IMR-90 (cell line): ENCODE data around the gene DRAXIN. TPM values are rescaled to one million over a fixed set of nuclear protein-coding genes. Genes with fewer than 3 reads are reported as not detected.

Experiments
- ATAC-seq: fragments of 200-7000 bp; cut with Tn5 transposase; 2 replicates; pipeline ENCODE4 v1.9.1; 2020; ENCODE audit warnings: low read depth, mild to moderate bottlenecking, moderate library complexity
- BruUV-seq: library from RNA; stranded (reverse); fragments of 400-500 nt; replicated peaks from 2 replicates; lab custom pipeline; 2021; lab: Mats Ljungman, UMichigan
- CTCF ChIA-PET: fragments of 300-600 bp; formaldehyde crosslinking; extraction: SDS; loops from one replicate; lab custom pipeline; 2021; ENCODE audit warnings: antibody characterized with exemption; lab: Yijun Ruan, JAX
- POLR2A ChIA-PET: fragments of 300-600 bp; sonication (Branson Sonifier 250); formaldehyde crosslinking; loops from one replicate; lab custom pipeline; 2022; ENCODE audit warnings: antibody characterized with exemption; ENCODE audit not compliant: unreplicated experiment; lab: Charles Lee
- DNase-seq: peaks from one replicate; pipeline ENCODE4 v3.0.0; 2013
- H2AFZ ChIP-seq: replicated peaks from 2 replicates; pipeline ENCODE3; 2013; ENCODE audit warnings: low read length, mild to moderate bottlenecking; ENCODE audit not compliant: poor library complexity
- H2AK5ac ChIP-seq: 2 replicates; pipeline ENCODE4 v1.6.1; 2013; ENCODE audit warnings: low read depth, low read length, inconsistent platforms
- H2AK9ac ChIP-seq: replicated peaks from 2 replicates; pipeline ENCODE3; 2013; ENCODE audit warnings: mild to moderate bottlenecking, low read depth, low read length, moderate library complexity; ENCODE audit not compliant: poor library complexity
- H2BK120ac ChIP-seq: 2 replicates; pipeline ENCODE4 v1.6.1; 2013; ENCODE audit warnings: low read depth, low read length, inconsistent platforms
- H2BK15ac ChIP-seq: 3 replicates; pipeline ENCODE4 v1.6.1; 2013; ENCODE audit warnings: low read depth, low read length, inconsistent platforms
- H2BK20ac ChIP-seq: 2 replicates; pipeline ENCODE4 v1.6.1; 2013; ENCODE audit warnings: low read depth, mild to moderate bottlenecking, inconsistent platforms, low read length, moderate library complexity
- H2BK5ac ChIP-seq: 2 replicates; pipeline ENCODE4 v1.6.1; 2013; ENCODE audit warnings: mild to moderate bottlenecking, low read depth, low read length, inconsistent platforms; ENCODE audit not compliant: poor library complexity, severe bottlenecking
- H3K14ac ChIP-seq: replicated peaks from 2 replicates; pipeline ENCODE4 v1.6.1; 2013; ENCODE audit warnings: low read depth, low read length, inconsistent platforms
- H3K18ac ChIP-seq: 2 replicates; pipeline ENCODE4 v1.6.1; 2013; ENCODE audit warnings: low read depth, low read length, control low read depth
- H3K23ac ChIP-seq: 2 replicates; pipeline ENCODE4 v1.6.1; 2013; ENCODE audit warnings: low read depth, low read length, inconsistent platforms
- H3K27ac ChIP-seq: 2 replicates; pipeline ENCODE4 v1.5.1; 2013; ENCODE audit warnings: mild to moderate bottlenecking, control low read depth, low read length; ENCODE audit not compliant: insufficient read depth
- H3K27me3 ChIP-seq: 2 replicates; pipeline ENCODE4 v1.6.1; 2013; ENCODE audit warnings: low read length; ENCODE audit not compliant: control insufficient read depth, insufficient read depth
- H3K36me3 ChIP-seq: 2 replicates; pipeline ENCODE4 v1.6.1; 2013; ENCODE audit warnings: low read length, mixed read lengths; ENCODE audit not compliant: control insufficient read depth, insufficient read depth
- H3K4ac ChIP-seq: 2 replicates; pipeline ENCODE4 v1.6.1; 2013; ENCODE audit warnings: low read depth, low read length, inconsistent platforms
- H3K4me1 ChIP-seq: 2 replicates; pipeline ENCODE4 v1.6.1; 2013; ENCODE audit warnings: low read length, mixed read lengths; ENCODE audit not compliant: control insufficient read depth, insufficient read depth
- H3K4me2 ChIP-seq: 2 replicates; pipeline ENCODE4 v1.6.1; 2013; ENCODE audit warnings: low read depth, mild to moderate bottlenecking, control low read depth, low read length, moderate library complexity
- H3K4me3 ChIP-seq: 2 replicates; pipeline ENCODE4 v1.5.1; 2013; ENCODE audit warnings: low read depth, mild to moderate bottlenecking, control low read depth, low read length, moderate library complexity; ENCODE audit not compliant: insufficient read depth
- H3K56ac ChIP-seq: 2 replicates; pipeline ENCODE4 v1.6.1; 2013; ENCODE audit warnings: low read length, inconsistent platforms; ENCODE audit not compliant: insufficient read depth; ENCODE audit errors: extremely low read depth
- H3K79me1 ChIP-seq, 2 experiments: 2 replicates each; pipeline ENCODE4 v1.6.1; 2013; ENCODE audit warnings: low read length in 2 of 2, inconsistent platforms in 1 of 2, low read depth in 1 of 2
- H3K9ac ChIP-seq: 2 replicates; pipeline ENCODE4 v1.6.1; 2013; ENCODE audit warnings: low read depth, low read length, control low read depth
- H3K9me1 ChIP-seq: 2 replicates; pipeline ENCODE4 v1.6.1; 2013; ENCODE audit warnings: low read length, inconsistent platforms; ENCODE audit not compliant: insufficient read depth
- H3K9me3 ChIP-seq: 2 replicates; pipeline ENCODE4 v1.6.1; 2013; ENCODE audit warnings: low read length; ENCODE audit not compliant: control insufficient read depth, insufficient read depth
- H4K20me1 ChIP-seq: 2 replicates; pipeline ENCODE4 v1.6.1; 2013; ENCODE audit warnings: low read length, inconsistent platforms; ENCODE audit not compliant: insufficient read depth
- H4K5ac ChIP-seq: 2 replicates; pipeline ENCODE4 v1.6.1; 2013; ENCODE audit warnings: mild to moderate bottlenecking, low read depth, low read length, control low read depth
- H4K8ac ChIP-seq, 2 experiments: 2 replicates each; pipeline ENCODE4 v1.6.1; 2013; ENCODE audit warnings: low read depth in 2 of 2, low read length in 2 of 2, control low read depth in 1 of 2, inconsistent platforms in 1 of 2
- H4K91ac ChIP-seq: 2 replicates; pipeline ENCODE4 v1.6.1; 2013; ENCODE audit warnings: low read depth, low read length, inconsistent platforms; ENCODE audit not compliant: insufficient read depth
- CEBPB ChIP-seq: IDR thresholded peaks from 2 replicates; pipeline ENCODE4 v1.6.1; 2012; ENCODE audit warnings: low read depth, low read length, improper control_type of control experiment
- MAZ ChIP-seq: IDR thresholded peaks from 2 replicates; pipeline ENCODE4 v1.6.1; 2012; ENCODE audit warnings: low read depth, mild to moderate bottlenecking, low read length, improper control_type of control experiment, moderate library complexity, borderline replicate concordance
- MXI1 ChIP-seq: IDR thresholded peaks from 2 replicates; pipeline ENCODE4 v1.6.1; 2012; ENCODE audit warnings: low read depth, mild to moderate bottlenecking, low read length, moderate library complexity, borderline replicate concordance
- RAD21 ChIP-seq: IDR thresholded peaks from 2 replicates; pipeline ENCODE4 v1.6.1; 2012; ENCODE audit warnings: low read length, improper control_type of control experiment
- SMC3 ChIP-seq: fragments of 150-350 bp; IDR thresholded peaks from 2 replicates; pipeline ENCODE4 v1.6.1; 2016; ENCODE audit warnings: low read depth, mild to moderate bottlenecking, antibody characterized with exemption, low read length, moderate library complexity
- WGBS, 2 experiments: methylation state at CpG; one replicate each; pipeline versions ENCODE4 v1.1.5 to v1.1.7; 2013; ENCODE audit warnings: missing lambda C conversion rate in 2 of 2; ENCODE audit not compliant: insufficient read length in 1 of 2; ENCODE audit errors: extremely low coverage in 2 of 2; 5-methylcytosine and 5-hydroxymethylcytosine counted together
- dilution Hi-C: fragments of 300-500 bp; cut with HindIII; formaldehyde crosslinking; loops from one replicate; pipeline ENCODE4 v1.14.3; 2018; ENCODE audit warnings: low sequenced_read_pairs; ENCODE audit not compliant: unreplicated experiment
- in situ Hi-C: fragments of 300-500 bp; cut with MboI; formaldehyde crosslinking; loops from 3 replicates; pipeline ENCODE4 v1.14.3; 2019; ENCODE audit warnings: low sequenced_read_pairs, inconsistent platforms, mixed read lengths
- intact Hi-C: fragments of 100-400 bp; cut with micrococcal nuclease; formaldehyde crosslinking; loops from 2 replicates; pipeline ENCODE4 v1.10.0; 2022
- polyA plus RNA-seq, 3 experiments: library from polyadenylated mRNA; depleted of rRNA; stranded (reverse); fragments of >200 nt; gene quantifications; 2 replicates each; pipeline ENCODE4 v1.2.3, GENCODE V29; 2012; ENCODE audit warnings: low replicate concordance in 1 of 3
- total RNA-seq: library from RNA; depleted of rRNA; stranded (reverse); fragments of >200 nt; gene quantifications from 2 replicates; pipeline ENCODE4 v1.2.3, GENCODE V29; 2012
- TF ChIP-seq, protein P1 (sequence below): conservative IDR thresholded peaks from 2 replicates; pipeline ENCODE4 v1.5.1; 2012; ENCODE audit warnings: mild to moderate bottlenecking, low read depth, low read length, improper control_type of control experiment
- TF ChIP-seq, protein P2 (sequence below): fragments of 150-350 bp; IDR thresholded peaks from 2 replicates; pipeline ENCODE4 v1.6.1; 2017; ENCODE audit warnings: mild to moderate bottlenecking, antibody characterized with exemption, low read length, low read depth

Gene DRAXIN
- total and polyA plus RNA-seq, 2 of the 4 experiments (the other 2 are of a cell fraction) = under 0.01 to 0.02 TPM

DNA sequence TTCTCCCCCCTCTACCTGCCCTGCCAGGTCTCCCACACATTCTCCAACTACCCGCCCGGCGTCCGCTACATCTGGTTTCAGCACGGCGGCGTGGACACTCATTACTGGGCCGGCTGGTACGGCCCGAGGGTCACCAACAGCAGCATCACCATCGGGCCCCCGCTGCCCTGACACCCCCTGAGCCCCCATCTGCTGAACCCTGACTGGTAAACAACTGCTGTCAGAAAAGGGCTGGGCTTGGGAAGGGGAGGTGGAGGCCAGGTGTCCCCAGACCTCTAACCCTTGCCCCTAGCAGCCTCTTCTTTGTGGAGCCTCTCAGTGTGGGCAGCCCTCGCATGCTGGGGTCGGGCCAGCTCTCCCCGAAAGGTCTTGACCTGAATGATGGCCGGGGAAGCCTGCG lies 30.4 kb upstream of the DRAXIN start:
- ChIA-PET POLR2A (no interaction called here), CTCF (no interaction called here)
- WGBS, 2 experiments = 97% methylated on average over 7 of the region's 17 CpGs; no CpG with 5 or more reads in 1 of the 2 experiments

More for the DNA sequence above, 30.4 kb upstream of the DRAXIN start:
- Histone ChIP-seq H3K23ac (no peak overlapping the region), H3K27me3 (no peaks in the 10 kb centered on the region), H2AFZ (no peak overlapping the region), H2BK5ac (no peak overlapping the region), H3K4ac (no peak overlapping the region), H3K36me3 (peaks cover 19% of the 10 kb centered on the region), H3K27ac (no peak overlapping the region), H2AK9ac (peak overlapping the region; percentile 24), H4K20me1 (no peaks in the 10 kb centered on the region), H3K9ac (no peak overlapping the region), H3K14ac (no peak overlapping the region), H3K4me3 (no peak overlapping the region), H3K4me1 (no peaks in the 10 kb centered on the region), H3K9me1 (no peaks in the 10 kb centered on the region), H4K5ac (no peak overlapping the region), H2BK120ac (no peak overlapping the region), H3K79me1 (no peaks in the 10 kb centered on the region), H2BK20ac (no peak overlapping the region), H3K9me3 (no peaks in the 10 kb centered on the region), H3K18ac (no peak overlapping the region), H3K4me2 (no peak overlapping the region), H4K91ac (no peak overlapping the region), H3K56ac (no peak overlapping the region), H4K8ac (no peak overlapping the region), H2AK5ac (no peak overlapping the region), H2BK15ac (no peak overlapping the region)
- no TSS peak for BruUV-seq
- in situ Hi-C loops (no loop called here), dilution Hi-C loops (no loop called here), intact Hi-C loops (no loop called here)
- no peak for TF ChIP-seq MAZ
- TF ChIP-seq SMC3 = no peak
- TF ChIP-seq MXI1 = no peak
- TF ChIP-seq, protein P1, sequence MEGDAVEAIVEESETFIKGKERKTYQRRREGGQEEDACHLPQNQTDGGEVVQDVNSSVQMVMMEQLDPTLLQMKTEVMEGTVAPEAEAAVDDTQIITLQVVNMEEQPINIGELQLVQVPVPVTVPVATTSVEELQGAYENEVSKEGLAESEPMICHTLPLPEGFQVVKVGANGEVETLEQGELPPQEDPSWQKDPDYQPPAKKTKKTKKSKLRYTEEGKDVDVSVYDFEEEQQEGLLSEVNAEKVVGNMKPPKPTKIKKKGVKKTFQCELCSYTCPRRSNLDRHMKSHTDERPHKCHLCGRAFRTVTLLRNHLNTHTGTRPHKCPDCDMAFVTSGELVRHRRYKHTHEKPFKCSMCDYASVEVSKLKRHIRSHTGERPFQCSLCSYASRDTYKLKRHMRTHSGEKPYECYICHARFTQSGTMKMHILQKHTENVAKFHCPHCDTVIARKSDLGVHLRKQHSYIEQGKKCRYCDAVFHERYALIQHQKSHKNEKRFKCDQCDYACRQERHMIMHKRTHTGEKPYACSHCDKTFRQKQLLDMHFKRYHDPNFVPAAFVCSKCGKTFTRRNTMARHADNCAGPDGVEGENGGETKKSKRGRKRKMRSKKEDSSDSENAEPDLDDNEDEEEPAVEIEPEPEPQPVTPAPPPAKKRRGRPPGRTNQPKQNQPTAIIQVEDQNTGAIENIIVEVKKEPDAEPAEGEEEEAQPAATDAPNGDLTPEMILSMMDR = no peak
- TF ChIP-seq, protein P2, sequence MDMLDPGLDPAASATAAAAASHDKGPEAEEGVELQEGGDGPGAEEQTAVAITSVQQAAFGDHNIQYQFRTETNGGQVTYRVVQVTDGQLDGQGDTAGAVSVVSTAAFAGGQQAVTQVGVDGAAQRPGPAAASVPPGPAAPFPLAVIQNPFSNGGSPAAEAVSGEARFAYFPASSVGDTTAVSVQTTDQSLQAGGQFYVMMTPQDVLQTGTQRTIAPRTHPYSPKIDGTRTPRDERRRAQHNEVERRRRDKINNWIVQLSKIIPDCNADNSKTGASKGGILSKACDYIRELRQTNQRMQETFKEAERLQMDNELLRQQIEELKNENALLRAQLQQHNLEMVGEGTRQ = no peak
- no peak for TF ChIP-seq RAD21
- no peak for TF ChIP-seq CEBPB
- no peak for ATAC-seq
- DNase-seq = no peak
